ENCODE measurements around the gene ROBO1.

DNA sequence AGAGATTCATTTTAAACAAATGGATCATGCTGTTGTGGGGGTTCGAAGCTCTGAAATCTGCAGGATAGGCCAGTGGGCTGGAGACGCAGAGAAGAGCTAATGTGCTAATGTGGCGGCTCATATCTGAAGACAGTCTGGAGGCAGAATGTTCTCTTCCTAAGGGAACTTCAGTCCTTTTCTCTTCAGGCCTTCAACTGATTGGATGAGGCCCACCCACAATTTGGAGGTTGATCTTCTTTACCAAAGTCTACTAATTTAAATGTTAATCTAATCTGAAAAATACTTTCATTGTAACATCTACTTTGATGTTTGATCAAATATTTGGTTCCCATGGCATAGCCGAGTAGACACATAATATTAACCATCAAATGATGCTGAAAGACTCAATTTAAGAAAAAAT is 940.2 kb downstream of the ROBO1 start:
- no peak for TF ChIP-seq POLR2AphosphoS5 (IDR thresholded peaks at IDR 0.05; ENCODE audit: low read depth, low read length)
- no peak for TF ChIP-seq POLR2A (IDR thresholded peaks at IDR 0.05; ENCODE audit: low read depth, low read length)
- no peak for TF ChIP-seq TAF1 (IDR thresholded peaks at IDR 0.05; ENCODE audit: borderline replicate concordance, low read depth, low read length)

Measured in GM12892 (cell line).